AML-193 (cell line): ENCODE results near the gene GRB10.

Source experiments
- DNase-seq, 2 experiments: peaks; one replicate each; lab custom pipeline; 2025; lab: John Stamatoyannopoulos, UW

GRB10 gene

GRCh38 chr7:50653126-50653864, 129.4 kb downstream of the GRB10 start:
- DNase-seq = peak; percentile 71 to 80

DNA sequence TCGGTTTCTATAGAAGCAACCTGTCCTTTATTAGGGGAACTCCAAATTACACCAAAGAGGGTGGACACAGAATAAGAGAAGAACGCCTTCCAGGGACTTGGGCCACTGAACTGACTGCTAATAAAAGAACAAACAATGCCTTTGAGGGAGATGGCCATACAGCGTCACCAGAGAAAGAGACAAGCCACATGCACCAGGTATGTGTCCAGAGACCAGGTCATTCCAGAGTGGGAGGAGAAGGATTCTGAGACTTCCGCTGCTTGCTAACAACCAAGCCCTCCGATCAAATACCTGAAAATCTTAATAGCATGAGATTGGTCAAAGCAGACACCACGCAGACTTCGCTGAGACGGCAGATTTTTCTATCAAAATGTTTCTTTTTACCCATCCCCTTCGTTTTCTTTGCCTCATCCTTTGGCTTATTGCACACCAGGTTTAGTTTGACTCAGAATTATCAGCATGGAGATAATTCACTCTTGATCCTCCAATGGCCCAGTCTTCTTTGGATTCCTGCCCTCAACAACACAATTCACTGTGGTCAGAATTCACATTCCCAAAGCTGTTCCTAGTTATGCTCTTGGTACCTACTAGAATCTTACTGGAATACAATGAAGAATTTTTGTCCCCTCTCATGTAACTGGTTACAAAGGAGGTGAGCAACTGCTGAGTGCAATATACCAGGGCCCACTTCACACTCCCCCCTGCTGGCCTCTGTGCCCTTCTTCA, 130.1 kb downstream of the GRB10 start:
- DNase-seq = no peak

DNA sequence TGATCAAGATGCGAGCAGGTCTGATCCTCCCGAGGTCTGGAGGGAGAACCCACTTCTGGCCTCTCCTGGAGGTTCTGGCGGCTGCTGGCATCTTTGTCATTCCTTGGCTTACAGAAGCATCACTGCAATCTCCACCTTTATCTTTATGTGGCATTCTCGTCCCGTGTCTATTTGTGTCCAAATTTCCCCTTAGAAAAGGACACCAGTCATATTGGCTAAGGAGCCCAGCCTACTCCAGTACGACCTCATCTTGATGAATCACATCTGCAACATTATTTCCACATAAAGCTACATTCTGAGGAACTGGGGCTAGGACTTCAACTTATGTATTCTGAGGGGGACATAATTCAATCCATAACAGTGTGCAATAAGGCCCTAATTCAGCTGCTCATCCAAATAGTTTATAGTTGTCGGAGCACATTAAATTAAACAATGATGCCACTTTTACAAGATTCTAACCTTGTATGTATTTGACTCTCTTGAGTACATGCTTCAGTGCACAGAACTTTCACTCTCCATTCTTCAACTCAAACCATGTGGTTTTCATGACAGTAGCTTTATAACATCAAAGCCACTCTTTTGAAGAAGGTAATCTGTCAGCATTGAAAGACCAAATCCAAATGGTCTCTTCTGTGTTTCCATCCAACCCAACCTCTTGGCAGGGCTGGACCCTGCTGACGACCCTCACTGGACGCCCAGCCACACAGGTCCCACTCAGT, 131.3 kb downstream of the GRB10 start:
- no peak for DNase-seq

DNA sequence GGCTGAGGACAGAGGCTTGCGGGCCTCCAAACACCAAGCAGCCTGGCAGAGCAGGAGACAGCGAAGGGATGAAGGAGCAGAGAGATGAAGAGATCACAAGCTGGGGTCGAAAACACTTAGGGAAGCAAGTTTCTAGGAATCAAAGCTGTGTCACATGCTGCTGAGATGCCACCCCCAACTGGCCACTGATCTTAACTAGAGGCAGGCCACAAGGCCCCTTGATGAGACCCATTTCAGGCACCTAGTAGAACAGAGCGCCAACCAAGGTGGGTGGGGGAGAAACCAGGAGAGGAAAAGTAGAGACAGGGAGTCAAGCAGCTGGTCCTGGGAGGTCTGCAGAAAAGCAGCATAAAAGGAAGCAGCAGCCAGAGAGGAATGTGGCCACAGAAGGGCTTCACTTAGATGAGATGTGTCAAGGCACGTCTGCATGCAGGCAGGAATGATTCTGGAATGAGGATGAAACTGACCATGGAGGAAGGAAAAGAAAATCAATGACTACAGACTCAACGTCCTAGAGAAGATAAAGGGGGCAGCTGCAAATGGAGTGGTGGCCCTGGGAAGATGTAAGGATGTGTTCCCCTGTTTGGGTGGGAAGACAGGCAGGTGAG, 132.5 kb downstream of the GRB10 start:
- no peak for DNase-seq

DNA sequence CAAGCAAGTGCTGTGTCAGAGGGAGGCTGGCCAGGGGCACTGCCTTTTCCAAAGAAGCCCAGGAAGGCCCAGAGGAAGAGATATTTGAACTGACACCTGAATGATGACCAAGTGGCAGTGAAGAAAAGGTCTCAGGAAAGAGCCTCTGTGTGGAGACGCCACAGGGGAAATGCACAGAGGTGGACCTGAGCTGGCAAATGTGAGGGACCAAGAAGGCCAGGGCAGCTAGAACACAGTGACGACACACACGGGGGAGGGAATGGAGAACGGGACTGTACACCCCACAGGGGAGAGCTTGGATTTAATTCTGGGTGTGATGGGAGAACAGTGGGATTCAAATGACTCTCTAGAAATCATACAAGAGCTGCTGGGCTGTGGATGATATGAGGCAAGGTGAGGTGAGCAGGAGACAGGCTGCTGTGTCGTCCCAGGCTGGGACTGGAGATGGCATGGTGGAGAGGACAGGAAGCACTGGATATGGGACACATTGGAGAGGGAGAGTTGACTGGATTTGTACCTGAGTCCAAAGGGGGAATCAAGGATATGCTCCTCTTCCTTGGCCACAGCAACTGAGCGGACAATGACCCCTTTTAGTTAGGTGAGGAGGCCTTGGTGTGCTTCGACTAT, 133.3 kb downstream of the GRB10 start:
- no peak for DNase-seq

DNA sequence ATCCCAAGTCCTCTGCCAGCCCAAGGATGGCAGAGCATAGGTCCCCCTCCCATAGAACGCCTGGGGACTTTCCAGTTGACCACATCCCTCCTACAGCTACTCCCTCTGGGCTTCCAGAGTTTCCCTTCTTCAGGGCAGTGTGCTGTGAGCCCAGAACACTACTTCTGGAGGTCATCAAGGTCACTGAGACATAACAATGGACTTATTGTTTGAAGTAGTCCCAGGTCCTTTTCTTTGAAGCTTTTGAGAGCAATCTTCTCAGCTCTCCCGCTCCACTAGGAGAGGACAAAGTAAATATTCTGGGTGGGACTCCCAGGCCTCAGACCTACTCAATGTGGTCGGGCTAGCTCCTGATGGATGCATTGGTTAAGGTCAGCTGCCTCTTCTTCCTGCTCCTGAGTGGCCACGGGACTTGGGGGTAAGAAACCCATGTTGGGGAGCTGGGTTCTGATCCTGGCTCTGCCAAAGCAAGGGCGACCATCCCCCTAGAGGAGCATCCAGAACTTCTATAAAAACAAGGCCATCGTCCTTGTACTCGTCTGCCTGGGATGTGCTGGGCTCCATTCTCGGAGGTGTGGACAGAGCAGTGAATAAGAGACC, 134.0 kb downstream of the GRB10 start:
- no peak for DNase-seq

DNA sequence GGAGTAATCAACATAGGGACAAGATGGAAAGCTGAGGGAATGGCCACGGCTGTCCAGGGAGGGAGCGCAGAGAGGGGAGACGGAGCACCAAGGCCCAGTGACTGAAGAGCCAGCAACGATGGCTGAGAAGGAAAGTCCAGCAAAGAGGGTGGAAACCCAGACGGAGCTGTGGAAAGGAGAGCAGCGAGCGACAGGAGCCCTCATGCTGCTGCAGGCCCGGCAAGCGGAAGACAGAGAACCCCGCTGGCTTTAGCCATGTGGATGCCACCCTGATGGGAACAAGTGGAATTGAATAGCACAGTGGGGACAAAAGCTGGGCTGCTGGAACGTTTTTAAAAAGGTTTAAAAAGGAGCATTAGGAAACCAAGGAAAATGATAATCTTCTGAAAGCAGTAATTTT, 134.6 kb downstream of the GRB10 start:
- DNase-seq = no peak

- DNase-seq = no peak
Observed at GRCh38 chr7:50647286-50647980, 135.3 kb downstream of the GRB10 start.

GRCh38 chr7:50646069-50646468, 136.6 kb downstream of the GRB10 start:
- no peak for DNase-seq

GRCh38 chr7:50645186-50645585, 137.5 kb downstream of the GRB10 start:
- no peak for DNase-seq

- DNase-seq = no peak
Observed at GRCh38 chr7:50644586-50644985, 138.1 kb downstream of the GRB10 start.

GRCh38 chr7:50644114-50644513, 138.6 kb downstream of the GRB10 start:
- no peak for DNase-seq

- peak; percentile 9 to 28 for DNase-seq
Observed at GRCh38 chr7:50641442-50642405, 141.0 kb downstream of the GRB10 start.

- no peak for DNase-seq
Observed at GRCh38 chr7:50640779-50641178, 141.9 kb downstream of the GRB10 start.

- no peak for DNase-seq
Observed at GRCh38 chr7:50640256-50640655, 142.4 kb downstream of the GRB10 start.

- DNase-seq = no peak
Observed at GRCh38 chr7:50637725-50638643, 144.7 kb downstream of the GRB10 start.

DNA sequence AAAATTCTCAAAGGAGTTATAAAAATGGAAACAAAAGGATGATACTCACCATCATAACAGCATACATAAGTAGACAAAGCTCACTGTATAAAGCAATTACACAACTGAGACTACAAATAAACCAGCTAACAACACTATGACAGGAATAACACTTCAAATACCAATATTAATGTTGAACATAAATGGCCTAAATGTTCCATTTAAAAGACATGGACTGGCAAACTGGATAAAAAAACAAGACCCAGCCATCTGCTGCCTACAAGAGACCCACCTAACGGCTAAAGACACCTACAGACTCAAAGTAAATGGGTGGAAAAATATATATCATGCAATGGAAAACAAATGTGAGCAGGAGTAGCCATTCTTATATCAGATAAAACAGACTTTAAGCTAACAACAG, 148.3 kb downstream of the GRB10 start:
- no peak for DNase-seq

GRCh38 chr7:50633414-50633710, 149.3 kb downstream of the GRB10 start:
- peak; percentile 29 to 36 for DNase-seq
